Measurements from ENCODE around the gene NEO1. TPM values are rescaled to one million over a fixed set of nuclear protein-coding genes. Genes with fewer than 3 reads are reported as not detected.

The NEO1 gene
- total RNA-seq, 4 donors from 2014 or later: 60.2 to 127 (median 115) TPM

DNA sequence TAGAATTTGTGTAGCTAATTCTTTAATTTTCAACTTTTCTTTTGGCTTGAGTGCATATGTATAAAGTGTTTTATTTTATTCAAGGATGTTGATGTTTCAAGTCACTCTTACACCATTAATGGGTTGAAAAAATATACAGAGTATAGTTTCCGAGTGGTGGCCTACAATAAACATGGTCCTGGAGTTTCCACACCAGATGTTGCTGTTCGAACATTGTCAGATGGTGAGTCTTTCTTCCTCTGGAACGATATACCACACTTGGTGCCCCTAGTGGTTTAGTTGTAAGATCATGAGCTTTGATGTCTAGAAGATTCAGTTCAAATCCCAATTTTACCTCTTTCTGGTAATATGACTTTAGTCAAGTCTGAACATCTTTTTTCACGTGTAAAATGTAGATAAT, 197.2 kb downstream of the NEO1 start:
- Histone ChIP-seq H3K36me3 (peaks cover 0 to 46% (median 0%) of the 10 kb centered on the region in 3 donors), H3K27ac (no peak overlapping the region), H3K4me3 (no peak overlapping the region), H3K27me3 (no peaks in the 10 kb centered on the region), H3K4me1 (no peaks in the 10 kb centered on the region), H3K9me3 (no peaks in the 10 kb centered on the region)
- TF ChIP-seq POLR2A (IDR thresholded peaks at IDR 0.05): no peak
- TF ChIP-seq, protein P1, sequence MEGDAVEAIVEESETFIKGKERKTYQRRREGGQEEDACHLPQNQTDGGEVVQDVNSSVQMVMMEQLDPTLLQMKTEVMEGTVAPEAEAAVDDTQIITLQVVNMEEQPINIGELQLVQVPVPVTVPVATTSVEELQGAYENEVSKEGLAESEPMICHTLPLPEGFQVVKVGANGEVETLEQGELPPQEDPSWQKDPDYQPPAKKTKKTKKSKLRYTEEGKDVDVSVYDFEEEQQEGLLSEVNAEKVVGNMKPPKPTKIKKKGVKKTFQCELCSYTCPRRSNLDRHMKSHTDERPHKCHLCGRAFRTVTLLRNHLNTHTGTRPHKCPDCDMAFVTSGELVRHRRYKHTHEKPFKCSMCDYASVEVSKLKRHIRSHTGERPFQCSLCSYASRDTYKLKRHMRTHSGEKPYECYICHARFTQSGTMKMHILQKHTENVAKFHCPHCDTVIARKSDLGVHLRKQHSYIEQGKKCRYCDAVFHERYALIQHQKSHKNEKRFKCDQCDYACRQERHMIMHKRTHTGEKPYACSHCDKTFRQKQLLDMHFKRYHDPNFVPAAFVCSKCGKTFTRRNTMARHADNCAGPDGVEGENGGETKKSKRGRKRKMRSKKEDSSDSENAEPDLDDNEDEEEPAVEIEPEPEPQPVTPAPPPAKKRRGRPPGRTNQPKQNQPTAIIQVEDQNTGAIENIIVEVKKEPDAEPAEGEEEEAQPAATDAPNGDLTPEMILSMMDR (IDR thresholded peaks at IDR 0.05): no peak
- no peak for DNase-seq

DNA sequence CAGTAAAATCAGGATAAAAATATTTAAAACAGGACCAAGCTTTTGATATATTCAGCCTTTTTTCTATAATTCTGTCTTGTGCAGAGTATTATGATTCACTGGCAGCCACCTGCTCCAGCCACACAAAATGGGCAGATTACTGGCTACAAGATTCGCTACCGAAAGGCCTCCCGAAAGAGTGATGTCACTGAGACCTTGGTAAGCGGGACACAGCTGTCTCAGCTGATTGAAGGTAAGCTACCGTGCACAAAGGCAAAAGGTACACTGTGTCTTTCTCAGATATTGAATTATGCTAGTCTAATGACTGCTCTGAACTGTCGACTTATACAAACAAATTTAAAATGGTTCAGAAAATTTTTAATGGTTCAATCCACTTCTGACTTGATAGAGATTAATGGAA, 202.3 kb downstream of the NEO1 start:
- Histone ChIP-seq H3K27me3 (no peaks in the 10 kb centered on the region), H3K4me3 (no peak overlapping the region), H3K27ac (no peak overlapping the region), H3K9me3 (no peaks in the 10 kb centered on the region), H3K4me1 (no peaks in the 10 kb centered on the region), H3K36me3 (peaks cover 0 to 64% (median 0%) of the 10 kb centered on the region in 3 donors)
- DNase-seq: no peak
- TF ChIP-seq POLR2A (IDR thresholded peaks at IDR 0.05): no peak
- TF ChIP-seq, protein P1 (IDR thresholded peaks at IDR 0.05): no peak

DNA sequence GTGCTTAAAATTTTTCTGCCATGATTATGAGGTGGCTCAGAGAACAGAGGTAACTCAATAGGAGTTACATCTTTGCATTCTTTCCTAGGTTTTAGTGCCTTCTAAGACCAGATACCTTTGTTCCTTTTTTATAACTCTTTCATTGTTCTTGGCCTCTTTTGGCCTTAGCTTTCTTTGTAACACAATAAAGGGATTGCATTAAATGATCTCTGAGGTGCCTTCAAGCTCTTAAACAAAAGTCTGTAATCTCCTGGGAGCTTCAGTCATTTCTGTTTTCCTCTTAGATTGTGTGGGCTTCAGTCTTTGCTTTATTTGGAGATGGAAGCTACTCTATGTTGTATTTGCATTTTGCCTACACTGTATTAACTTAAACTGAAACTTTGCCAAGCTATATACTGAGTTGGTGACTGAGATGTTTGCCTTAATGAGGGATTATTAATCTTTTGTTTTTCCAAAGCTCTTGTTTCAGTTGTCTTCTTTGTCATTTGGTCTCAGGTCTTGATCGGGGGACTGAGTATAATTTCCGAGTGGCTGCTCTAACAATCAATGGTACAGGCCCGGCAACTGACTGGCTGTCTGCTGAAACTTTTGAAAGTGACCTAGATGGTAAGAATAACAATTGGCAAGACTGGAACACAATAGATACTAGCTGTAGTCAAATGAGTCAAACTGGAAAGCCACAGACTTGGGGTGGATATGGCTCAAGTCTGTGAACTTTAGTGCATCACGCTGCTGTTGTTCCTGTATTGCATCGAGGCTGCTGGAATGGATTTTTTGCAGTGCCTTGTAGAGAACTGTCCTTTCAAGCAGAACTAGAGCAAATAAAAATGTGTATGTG, 206.2 kb downstream of the NEO1 start:
- Histone ChIP-seq H3K4me3 (no peak overlapping the region), H3K9me3 (no peaks in the 10 kb centered on the region), H3K27ac (no peak overlapping the region), H3K36me3 (peaks cover 0 to 74% (median 0%) of the 10 kb centered on the region in 3 donors), H3K27me3 (no peaks in the 10 kb centered on the region), H3K4me1 (no peaks in the 10 kb centered on the region)
- DNase-seq: no peak
- TF ChIP-seq, protein P1 (IDR thresholded peaks at IDR 0.05): no peak
- no peak for TF ChIP-seq POLR2A (IDR thresholded peaks at IDR 0.05)

DNA sequence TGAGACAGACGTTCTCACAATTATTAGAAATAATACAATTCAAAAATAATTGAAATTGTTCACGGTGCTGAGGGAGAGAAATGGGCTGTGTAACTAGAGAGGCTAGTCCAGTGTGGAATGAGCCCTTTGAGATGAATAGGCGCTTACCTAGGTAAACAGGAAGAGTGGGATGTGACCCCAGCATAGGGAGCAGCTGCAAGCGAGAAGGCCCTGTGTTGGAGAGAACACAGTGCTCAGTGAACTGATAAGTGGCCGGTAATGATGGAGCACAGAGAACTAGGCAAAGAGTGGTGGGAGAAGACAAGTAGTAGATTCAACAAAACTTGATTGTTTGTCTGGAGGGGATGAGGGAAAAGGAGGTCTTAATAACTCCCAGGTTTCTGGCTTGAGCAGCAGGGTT, 212.6 kb downstream of the NEO1 start:
- H3K36me3 ChIP-seq: peaks cover 0 to 59% (median 0%) of the 10 kb centered on the region in 3 donors

DNA sequence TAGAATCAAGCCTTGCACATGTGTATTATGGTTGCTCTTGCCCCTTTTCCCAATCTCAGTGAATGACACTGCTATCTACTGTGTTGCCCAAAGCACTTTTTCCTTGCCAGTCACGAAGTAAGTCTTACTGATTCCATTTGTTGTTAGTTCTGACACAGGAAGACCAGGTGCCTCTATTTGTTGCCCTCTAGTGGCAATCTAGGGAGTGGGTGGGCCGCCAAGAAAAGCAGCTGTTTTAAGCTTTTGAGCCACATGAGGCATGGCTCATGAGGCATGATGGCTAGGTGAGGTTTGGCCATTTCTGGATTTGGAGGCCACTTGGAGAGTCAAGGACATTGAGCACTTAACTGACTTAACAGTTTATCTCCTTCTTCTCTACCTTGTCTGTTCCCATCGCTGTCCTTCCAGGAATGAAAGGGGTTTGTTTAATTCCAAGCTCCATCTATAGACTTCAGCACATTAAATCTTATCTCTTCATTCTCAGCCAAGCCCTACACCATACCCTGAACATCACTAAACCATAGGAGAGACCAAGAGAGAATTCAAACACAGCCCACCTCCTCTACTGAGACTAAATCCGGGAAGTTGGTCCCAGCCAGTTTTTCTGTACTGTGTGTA, 213.4 kb downstream of the NEO1 start:
- H3K9me3 ChIP-seq: no peaks in the 10 kb centered on the region
- H3K4me3 ChIP-seq: no peak overlapping the region
- TF ChIP-seq POLR2A (IDR thresholded peaks at IDR 0.05): no peak
- TF ChIP-seq, protein P1 (IDR thresholded peaks at IDR 0.05): peak in 5 of 6 experiments; percentile 15 to 66 (median 40)
- H3K36me3 ChIP-seq: peaks cover 0 to 59% (median 0%) of the 10 kb centered on the region in 3 donors
- H3K27me3 ChIP-seq: no peaks in the 10 kb centered on the region
- H3K27ac ChIP-seq: no peak overlapping the region
- DNase-seq: peak in 2 of 3 donors; percentile 22 to 55
- H3K4me1 ChIP-seq: no peaks in the 10 kb centered on the region

More for the DNA sequence above, 212.6 kb downstream of the NEO1 start:
- H3K4me1 ChIP-seq: no peaks in the 10 kb centered on the region
- H3K27ac ChIP-seq: no peak overlapping the region
- H3K27me3 ChIP-seq: no peaks in the 10 kb centered on the region
- DNase-seq: no peak
- no peaks in the 10 kb centered on the region for H3K9me3 ChIP-seq
- no peak overlapping the region for H3K4me3 ChIP-seq
- TF ChIP-seq, protein P1 (IDR thresholded peaks at IDR 0.05): no peak
- TF ChIP-seq POLR2A (IDR thresholded peaks at IDR 0.05): no peak
